Upper lobe of right lung (tissue), 1 donor: ENCODE measurements around the gene MCRIP2. TPM values are rescaled to one million over a fixed set of nuclear protein-coding genes. Genes with fewer than 3 reads are reported as not detected.
"Not testable (repeated sequence)": the region's sequence is repeated elsewhere in the genome, so short reads cannot be mapped to it uniquely, and the experiment has no call there.

Experiments
- ATAC-seq: fragments of 200-7000 bp; cut with Tn5 transposase; one replicate; pipeline ENCODE4 v1.9.1; 2020; ENCODE audit warnings: mild to moderate bottlenecking, moderate library complexity
- DNase-seq: peaks from one replicate; pipeline ENCODE4 v3.0.0-alpha.2; 2020
- H3K27ac ChIP-seq: fragments of 200-600 bp; one replicate; pipeline ENCODE4 v1.8.0; 2022
- H3K27me3 ChIP-seq: fragments of 200-600 bp; one replicate; pipeline ENCODE4 v1.8.0; 2022; ENCODE audit warnings: mild to moderate bottlenecking
- H3K36me3 ChIP-seq: fragments of 200-600 bp; one replicate; pipeline ENCODE4 v1.8.0; 2022
- H3K4me1 ChIP-seq: fragments of 200-600 bp; one replicate; pipeline ENCODE4 v1.8.0; 2022
- H3K4me3 ChIP-seq: fragments of 200-600 bp; one replicate; pipeline ENCODE4 v1.8.0; 2022; ENCODE audit warnings: mild to moderate bottlenecking
- H3K9me3 ChIP-seq: fragments of 200-600 bp; one replicate; pipeline ENCODE4 v1.8.0; 2022
- intact Hi-C: fragments of 100-400 bp; cut with DNase I; formaldehyde crosslinking; loops from one replicate; pipeline ENCODE4 v1.11.0; 2022
- total RNA-seq: library from RNA; stranded (reverse); fragmentation: NEBNext Ultra II Directional; extraction: Animal tissue kit (Norgen Biotek cat#: 25700); gene quantifications from one replicate; pipeline ENCODE4 v1.2.1, GENCODE V29; 2021
- TF ChIP-seq, protein P1 (sequence below): fragments of 200-600 bp; IDR thresholded peaks from one replicate; pipeline ENCODE4 v1.8.0; 2022; ENCODE audit warnings: antibody characterized with exemption
- donor health status: DM: no; HTN: yes; CAD: no; lungs with severe emphysema.

MCRIP2 gene
- total RNA-seq, 1 donor from 2014 or later = 57.9 TPM

DNA sequence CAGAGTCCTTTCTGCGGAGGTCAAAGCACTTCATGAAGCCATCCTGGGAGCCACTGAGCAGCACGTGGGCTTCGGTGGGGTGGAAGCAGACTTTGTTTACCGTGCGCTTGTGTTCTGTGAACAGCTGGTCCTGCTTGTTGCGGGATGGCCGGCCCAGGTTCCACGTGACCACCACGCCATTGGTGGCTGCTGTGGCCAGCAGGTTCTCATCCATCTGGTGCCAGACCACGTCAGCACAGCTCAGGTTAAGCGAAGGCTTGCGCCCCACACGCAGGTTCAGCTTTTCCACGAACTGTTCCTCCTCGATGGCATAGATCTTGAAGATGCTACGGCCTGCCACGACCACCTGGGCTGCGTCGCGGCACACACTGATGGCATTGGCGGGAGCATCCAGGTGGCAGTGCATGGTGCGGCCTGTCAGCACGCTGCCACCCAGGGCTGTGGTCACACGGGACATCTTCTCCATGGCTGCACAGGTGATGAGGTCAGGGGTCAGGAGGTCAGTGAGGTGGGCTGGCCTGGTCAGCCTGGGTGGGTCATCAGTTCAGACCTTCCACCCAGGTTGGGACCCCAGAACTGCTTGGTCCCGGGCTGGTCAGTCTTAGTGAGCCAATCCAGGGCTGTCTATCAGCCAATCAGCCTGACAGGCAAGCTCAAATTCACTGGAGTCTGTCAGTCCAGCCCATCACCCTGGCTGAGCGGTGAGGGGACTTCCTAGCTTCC is 47.7 kb downstream of the MCRIP2 start:
- H3K27me3 ChIP-seq = peaks cover 21% of the 10 kb centered on the region
- peak overlapping the region; percentile 91 for H3K27ac ChIP-seq
- H3K36me3 ChIP-seq = no peaks in the 10 kb centered on the region
- no peaks in the 10 kb centered on the region for H3K9me3 ChIP-seq
- peak overlapping the region; percentile 99 for H3K4me3 ChIP-seq
- ATAC-seq (no peak), DNase-seq (no peak)
- TF ChIP-seq, protein P1, sequence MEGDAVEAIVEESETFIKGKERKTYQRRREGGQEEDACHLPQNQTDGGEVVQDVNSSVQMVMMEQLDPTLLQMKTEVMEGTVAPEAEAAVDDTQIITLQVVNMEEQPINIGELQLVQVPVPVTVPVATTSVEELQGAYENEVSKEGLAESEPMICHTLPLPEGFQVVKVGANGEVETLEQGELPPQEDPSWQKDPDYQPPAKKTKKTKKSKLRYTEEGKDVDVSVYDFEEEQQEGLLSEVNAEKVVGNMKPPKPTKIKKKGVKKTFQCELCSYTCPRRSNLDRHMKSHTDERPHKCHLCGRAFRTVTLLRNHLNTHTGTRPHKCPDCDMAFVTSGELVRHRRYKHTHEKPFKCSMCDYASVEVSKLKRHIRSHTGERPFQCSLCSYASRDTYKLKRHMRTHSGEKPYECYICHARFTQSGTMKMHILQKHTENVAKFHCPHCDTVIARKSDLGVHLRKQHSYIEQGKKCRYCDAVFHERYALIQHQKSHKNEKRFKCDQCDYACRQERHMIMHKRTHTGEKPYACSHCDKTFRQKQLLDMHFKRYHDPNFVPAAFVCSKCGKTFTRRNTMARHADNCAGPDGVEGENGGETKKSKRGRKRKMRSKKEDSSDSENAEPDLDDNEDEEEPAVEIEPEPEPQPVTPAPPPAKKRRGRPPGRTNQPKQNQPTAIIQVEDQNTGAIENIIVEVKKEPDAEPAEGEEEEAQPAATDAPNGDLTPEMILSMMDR = no peak
- intact Hi-C loops = no loop called here
- peaks cover 35% of the 10 kb centered on the region for H3K4me1 ChIP-seq

DNA sequence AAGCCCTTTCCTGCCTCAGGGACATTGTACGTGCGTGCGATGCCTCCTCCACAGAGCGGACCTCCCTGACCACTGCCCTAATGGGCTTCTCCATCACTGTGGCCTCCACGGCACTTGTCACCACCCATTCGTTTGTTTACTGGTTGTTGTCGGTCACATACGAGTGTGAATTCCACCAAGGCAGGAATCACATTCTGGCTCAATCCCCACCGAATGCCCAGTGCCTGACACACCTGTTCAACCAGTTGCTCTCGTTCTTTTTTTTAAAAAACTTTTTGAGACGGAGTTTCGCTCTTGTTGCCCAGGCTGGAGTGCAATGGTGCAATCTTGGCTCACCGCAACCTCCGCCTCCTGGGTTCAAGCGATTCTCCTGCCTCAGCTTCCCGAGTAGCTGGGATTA is 49.6 kb downstream of the MCRIP2 start:
- H3K27me3 ChIP-seq = peaks cover 38% of the 10 kb centered on the region
- intact Hi-C loops = not testable (repeated sequence)

DNA sequence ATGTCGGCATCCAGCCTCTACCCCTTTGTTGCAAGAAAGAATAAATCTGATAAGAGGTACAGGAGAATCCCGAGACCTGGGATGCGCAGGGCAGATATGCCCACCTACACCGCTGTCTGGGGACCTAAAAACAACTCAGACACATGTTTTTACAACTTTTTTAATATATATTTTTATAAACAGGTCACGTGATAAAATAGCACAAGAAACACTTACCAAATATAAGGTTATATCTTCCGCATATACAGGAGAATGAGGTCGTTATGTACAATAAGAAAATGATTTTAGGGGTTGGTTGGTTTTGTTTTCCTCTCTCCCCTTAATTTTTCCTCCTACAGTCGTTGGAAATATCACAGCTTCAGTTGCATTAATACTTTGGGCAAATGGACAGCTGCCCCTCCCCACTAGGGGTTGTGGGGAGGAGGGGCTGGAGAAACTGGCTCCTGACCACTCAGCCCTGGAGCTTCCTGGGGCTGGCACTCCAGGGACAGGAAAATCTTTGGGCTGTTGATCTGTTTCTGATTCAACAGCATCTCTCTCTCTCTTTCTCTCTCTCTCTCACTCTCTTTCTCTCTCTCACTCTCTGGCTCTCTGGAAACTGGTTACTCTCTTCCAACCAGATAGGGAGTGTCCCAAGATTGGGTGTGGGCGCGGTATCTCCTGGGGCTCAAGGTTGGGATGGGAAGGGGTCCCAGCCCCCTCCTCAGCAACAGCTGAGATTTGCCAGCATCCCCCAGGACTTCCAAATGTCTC is 50.9 kb downstream of the MCRIP2 start:
- H3K27me3 ChIP-seq = peaks cover 45% of the 10 kb centered on the region
- TF ChIP-seq, protein P1 = no peak
- no peaks in the 10 kb centered on the region for H3K36me3 ChIP-seq
- ATAC-seq (no peak), DNase-seq (no peak)
- no peaks in the 10 kb centered on the region for H3K9me3 ChIP-seq
- no peak overlapping the region for H3K27ac ChIP-seq
- no peak overlapping the region for H3K4me3 ChIP-seq
- intact Hi-C loops = no loop called here
- H3K4me1 ChIP-seq = peaks cover 25% of the 10 kb centered on the region

More for the DNA sequence above, 49.6 kb downstream of the MCRIP2 start:
- H3K27ac ChIP-seq, H3K9me3 ChIP-seq, H3K4me3 ChIP-seq, ATAC-seq, DNase-seq, H3K36me3 ChIP-seq: not testable (repeated sequence)
- peaks cover 25% of the 10 kb centered on the region for H3K4me1 ChIP-seq

DNA sequence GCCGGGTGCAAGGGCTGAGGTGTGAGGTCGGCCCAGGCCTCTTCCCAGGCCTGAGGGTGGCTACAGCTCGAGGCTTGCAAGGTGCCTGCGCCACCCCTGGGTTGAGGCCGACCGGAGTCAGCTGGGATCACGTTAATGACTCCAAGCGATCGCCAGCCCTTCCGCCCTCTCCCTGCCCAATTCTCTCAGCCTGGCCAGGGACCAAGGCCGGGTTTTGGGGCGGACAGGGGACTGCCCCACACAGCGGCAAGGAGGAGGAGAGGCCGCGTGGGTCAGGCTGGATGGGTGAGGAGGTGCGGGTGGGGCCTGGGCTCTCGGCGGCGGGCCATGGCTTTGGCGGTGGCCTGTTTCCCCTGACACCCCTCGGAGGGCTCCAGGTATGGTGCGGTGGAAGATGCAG is 51.7 kb downstream of the MCRIP2 start:
- intact Hi-C loops = no loop called here
- no peak overlapping the region for H3K27ac ChIP-seq
- ATAC-seq = no peak
- H3K9me3 ChIP-seq = no peaks in the 10 kb centered on the region
- H3K27me3 ChIP-seq = peaks cover 48% of the 10 kb centered on the region
- H3K36me3 ChIP-seq = no peaks in the 10 kb centered on the region
- no peak for DNase-seq
- TF ChIP-seq, protein P1 = no peak
- H3K4me3 ChIP-seq = no peak overlapping the region
- H3K4me1 ChIP-seq = peaks cover 25% of the 10 kb centered on the region

DNA sequence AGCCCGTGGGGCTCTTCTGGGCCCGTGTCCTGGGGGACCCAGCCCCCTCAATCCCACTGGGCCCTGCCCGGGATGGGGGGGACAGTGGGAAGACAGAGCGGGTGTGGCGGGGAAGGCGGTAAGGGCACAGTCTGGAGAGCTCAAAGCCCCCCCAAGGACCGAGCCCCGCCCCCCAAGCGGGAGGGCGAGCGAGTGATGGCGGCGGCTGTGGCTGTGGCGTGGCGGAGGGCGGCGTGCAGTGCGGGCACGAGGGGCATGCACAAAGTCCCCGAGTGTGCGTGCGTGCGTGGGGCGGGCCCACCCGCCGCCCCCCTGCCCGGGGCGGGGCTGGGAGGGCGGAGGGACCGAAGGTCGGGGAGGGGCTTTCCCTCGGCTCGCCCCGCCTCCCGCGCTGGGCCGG is 52.1 kb downstream of the MCRIP2 start:
- ATAC-seq (no peak), DNase-seq (no peak)
- Histone ChIP-seq H3K36me3 (no peaks in the 10 kb centered on the region), H3K27ac (no peak overlapping the region), H3K9me3 (no peaks in the 10 kb centered on the region), H3K4me3 (no peak overlapping the region), H3K4me1 (peaks cover 22% of the 10 kb centered on the region), H3K27me3 (peaks cover 48% of the 10 kb centered on the region)
- intact Hi-C loops = no loop called here
- TF ChIP-seq, protein P1 = no peak

DNA sequence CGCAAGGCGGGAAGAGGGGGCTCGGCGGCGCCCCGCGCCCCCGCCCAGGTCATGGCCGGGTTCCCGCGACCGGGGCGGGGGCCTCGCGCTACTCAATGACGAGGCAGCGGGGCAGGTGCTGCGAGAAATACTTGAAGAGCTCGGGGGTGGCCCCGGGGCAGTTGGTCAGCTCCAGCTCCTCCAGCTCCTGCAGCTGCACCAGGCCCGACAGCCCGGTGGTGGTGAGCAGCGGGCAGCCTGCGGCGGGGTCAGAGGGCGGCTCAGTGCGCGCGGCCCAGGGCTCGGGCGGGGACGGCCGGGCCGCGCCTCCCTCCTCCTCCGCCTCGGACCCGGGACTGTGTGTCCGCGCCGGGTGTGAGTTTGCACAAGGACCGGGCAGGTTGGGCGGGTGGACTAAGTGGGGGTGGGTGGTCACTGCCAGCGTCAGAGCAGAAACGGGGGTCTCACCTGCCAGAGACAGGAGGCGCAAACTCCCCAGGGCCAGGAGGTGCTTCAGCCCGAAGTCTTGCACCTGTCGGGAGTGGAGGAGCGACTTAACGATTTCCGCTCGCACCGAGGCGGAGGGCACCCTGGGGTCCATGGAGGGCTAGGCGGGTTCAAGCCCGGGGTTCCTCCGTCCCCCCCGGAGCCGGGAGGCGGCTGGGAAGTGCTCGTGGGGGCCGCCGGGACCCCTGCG is 52.7 kb downstream of the MCRIP2 start:
- TF ChIP-seq, protein P1 = no peak
- Histone ChIP-seq H3K4me3 (peak overlapping the region; percentile 34), H3K9me3 (no peaks in the 10 kb centered on the region), H3K36me3 (no peaks in the 10 kb centered on the region), H3K4me1 (peaks cover 16% of the 10 kb centered on the region), H3K27me3 (peaks cover 54% of the 10 kb centered on the region), H3K27ac (no peak overlapping the region)
- intact Hi-C loops = no loop called here
- DNase-seq (no peak), ATAC-seq (no peak)
